ENCODE data around the gene OPRM1.
A peak's percentile ranks its signal among the peaks of the same experiment; 100 is the strongest.

Gene OPRM1

DNA sequence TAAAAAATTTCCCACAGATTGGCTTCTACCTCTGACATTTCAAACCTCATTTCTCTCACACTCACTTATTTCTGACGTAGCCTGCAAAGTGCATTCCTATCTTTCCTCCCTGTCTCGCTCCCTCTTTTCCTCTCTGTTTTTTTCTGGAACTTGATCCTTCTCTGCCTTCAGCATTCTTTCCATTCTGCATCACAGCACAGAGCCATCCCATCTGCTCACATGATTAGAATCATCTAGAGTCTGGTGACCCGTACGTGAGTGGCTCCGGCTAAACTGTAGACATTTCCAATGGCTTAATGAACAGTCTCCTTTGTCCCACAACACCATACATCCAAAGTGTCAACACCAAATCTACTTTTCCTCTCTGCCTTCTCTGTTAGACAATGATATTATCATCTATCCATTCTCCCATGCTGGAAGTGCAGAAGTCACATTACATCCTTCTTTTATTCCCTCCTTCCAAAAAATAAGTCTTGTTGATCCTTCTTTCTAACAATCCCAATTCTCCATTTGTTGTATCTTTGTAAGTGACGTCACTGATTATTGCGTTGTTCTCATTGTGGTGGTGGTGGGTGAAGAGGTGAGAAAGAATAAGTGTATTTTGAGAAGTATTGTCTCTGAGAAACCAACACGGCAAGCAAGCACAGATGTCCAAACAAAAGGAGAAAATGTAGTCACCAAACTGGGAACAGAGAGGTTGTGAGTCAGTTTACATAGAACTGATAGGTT, 41.6 kb downstream of the OPRM1 start:
- no peak for DNase-seq (ENCODE audit: low read depth, low spot score)

DNA sequence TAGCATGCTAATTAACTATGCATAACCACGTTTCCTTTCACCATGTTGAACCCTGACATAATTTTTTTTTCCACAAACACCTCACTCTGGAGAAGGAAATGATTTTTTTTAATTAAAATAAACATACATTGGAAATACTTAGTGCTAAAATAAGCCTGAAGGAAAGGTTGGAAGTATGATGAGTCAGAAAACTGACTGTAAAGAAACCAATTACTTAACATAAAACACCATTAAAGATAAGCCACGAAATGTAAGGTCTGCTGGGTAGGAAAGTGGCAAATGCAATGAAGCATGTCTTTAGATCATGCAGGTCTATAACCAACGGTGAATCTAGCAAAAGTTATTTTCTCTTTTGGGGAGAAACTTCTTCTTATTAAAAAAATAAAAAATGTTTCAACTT, 47.5 kb downstream of the OPRM1 start:
- no peak for DNase-seq (ENCODE audit: low read depth, low spot score)

DNA sequence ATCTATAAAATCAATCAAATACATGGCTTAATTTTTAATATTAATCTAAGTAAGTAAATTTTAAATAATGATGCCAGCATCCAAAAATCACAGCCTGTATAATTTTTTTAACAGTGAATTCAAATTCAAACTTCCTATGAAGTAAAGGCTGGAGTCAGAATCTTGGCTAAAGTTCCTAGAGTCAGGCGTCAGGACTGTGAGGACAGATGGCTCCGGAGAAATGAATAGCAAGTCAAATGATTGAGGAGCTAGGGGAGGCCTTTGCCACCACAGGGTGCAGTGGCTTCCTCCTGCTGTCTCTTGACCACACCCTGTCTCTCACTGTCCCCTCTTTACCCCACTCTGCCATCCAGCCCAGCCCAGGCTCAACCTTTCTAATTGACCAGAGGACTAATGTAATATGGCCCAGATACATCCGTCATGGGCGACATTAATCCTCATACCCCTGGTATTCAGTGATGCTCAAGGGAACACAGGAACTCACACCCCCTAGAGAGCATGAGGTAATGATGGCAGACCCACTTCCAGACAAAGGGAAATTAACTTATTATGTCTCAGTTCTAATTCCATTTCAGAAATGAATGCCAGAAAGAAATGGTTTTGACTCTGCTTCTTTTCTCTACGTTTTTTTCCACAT, 53.4 kb downstream of the OPRM1 start:
- DNase-seq (ENCODE audit: low read depth, low spot score): no peak

DNA sequence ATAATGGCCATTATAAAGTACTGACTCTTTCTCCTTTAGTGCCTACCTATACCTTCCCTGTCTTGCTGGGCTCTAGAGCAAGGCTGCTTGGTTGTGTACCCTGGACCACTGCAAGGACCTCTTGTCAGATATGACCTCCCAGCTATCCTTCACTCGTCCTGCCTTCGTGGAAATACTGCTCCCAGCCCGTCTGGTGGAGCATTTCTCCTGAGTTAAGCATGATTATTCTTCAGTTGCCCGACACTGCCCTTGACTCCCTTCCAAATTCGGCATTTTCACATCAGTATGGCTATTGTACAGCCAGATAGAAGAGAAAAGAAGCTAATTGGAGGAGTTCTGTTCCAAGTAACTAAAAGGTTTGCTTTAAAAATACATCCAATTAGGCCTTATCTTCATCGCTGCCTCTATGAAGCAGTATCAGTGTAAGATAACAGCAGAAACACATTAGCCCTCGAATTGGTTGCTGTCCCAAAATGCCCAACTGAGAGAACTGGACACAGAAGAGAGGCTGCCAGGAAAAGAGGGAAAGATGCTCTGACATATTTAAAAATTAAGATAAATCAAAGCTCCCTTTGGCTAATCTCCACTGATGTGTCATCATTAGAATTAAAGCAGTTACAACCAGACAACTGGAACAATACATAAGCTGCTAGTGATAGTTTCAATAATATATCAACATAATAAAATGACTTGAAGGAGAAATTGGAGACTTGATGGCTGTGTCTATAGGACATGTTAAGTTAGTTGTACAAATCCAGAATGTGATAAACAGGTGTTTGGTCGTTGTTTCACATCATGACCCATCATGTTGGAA, 54.4 kb downstream of the OPRM1 start:
- no peak for DNase-seq (ENCODE audit: low read depth, low spot score)

DNA sequence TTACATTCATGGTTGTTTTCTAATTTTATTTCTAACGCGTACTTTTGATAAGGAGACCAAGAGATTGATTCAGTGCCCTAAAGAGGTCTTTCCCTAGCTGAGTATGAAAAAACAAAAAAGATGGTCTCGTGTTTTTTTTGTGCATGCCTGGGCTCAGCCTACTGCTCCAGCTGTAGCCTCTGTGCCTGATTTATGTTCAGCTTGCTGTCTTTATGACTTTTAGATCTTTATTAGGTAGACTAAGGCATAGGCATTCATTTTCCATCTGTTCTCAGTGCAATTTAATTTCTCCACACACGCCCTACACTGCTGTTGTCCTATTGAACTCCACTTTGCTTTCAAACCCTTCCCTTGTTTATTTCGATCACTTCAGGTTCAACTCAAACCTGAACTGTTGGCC, 56.5 kb downstream of the OPRM1 start:
- no peak for DNase-seq (ENCODE audit: low read depth, low spot score)

DNA sequence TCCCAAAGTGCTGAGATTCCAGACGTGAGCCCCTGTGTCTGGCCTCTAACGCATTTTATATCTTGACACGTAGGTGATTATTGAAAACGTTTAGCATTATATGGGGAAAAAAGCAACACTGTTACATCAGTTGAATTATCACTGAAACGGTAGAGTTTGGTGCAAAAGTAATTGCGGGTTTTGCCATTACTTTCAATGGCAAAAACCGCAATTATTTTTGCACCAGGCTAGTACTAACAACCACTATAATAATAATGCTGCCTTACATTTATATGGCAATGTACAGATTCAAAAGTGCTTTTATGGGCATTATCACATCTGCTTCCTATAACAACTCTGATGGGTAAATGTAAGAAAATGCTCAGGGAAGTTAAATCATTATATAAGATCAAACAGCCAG, 57.3 kb downstream of the OPRM1 start:
- no peak for DNase-seq (ENCODE audit: low read depth, low spot score)

DNA sequence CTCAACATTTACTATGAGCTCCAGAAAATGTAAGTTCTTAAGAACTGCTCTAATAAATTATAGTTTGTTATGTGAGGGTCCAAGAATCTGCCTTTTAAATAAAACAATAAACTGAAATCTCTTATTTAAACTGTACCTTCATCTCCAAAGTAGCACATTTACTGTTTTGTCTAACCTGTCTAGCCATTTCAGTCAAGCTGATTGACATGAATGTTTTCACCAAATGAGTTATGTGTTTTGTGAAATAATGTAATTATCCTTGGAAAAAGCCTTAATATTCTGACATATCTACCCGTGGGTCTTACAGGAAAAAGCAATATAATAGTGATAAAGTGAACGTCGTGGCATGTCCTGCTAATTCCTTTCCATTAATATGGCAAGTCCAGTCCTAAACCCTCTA, 57.8 kb downstream of the OPRM1 start:
- no peak for DNase-seq (ENCODE audit: low read depth, low spot score)

DNA sequence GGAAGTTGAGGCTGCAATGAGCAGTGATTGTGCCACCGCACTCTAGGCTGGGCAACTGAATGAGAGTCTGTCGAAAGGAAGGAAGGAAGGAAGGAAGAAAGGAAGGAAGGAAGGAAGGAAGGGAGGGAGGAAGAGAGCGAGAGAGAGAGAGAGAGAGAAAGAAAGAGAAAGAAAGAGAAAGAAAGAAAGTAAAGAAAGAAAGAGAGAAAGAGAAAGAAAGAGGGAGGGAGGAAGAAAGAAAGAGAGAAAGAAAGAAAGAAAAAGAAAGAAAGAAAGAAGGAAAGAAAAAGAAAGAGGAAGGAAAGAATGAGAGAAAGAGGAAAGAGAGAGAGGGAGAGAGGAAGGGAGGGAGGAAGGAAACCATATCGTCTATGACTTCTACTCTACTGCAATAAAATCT, 60.2 kb downstream of the OPRM1 start:
- DNase-seq (ENCODE audit: low read depth, low spot score): no peak

DNA sequence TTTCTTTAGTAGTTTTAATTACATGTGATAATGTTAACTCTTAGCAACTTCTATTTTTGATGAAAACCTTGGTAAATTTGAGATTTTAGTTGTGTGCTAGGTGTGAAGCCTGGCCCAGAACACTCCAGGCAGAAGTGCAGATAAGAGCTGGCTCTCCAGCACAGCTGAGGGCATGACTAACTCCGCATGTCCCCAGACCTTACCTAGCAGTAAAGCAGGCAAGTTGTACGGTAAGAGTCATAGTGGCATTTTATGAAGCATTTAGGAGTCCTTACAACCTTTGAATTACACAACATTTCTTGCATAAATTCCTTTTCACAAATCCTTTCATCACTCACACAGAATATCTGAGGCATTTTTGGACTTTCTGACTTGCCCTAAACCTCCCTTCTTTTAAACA, 67.2 kb downstream of the OPRM1 start:
- no peak for DNase-seq (ENCODE audit: low read depth, low spot score)

DNA sequence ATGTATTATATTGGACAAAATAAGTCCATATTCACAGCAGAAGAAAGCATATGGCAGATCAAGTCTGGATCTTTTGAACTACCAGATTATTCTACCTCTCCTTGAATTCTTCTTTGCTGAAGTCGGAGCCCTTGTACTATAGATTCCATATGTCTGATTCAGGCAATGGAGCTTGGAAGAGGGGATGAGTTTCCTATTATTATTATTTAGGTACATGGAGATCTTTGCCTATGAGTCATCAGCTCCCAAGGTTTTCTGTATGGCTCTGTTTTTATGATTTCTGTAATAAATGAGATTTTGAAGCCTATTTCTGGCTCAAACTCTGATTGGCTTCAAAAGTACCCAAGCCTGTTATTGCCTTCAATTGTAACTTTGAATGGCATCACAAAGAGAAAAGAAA, 72.0 kb downstream of the OPRM1 start:
- DNase-seq (ENCODE audit: low read depth, low spot score): no peak

DNA sequence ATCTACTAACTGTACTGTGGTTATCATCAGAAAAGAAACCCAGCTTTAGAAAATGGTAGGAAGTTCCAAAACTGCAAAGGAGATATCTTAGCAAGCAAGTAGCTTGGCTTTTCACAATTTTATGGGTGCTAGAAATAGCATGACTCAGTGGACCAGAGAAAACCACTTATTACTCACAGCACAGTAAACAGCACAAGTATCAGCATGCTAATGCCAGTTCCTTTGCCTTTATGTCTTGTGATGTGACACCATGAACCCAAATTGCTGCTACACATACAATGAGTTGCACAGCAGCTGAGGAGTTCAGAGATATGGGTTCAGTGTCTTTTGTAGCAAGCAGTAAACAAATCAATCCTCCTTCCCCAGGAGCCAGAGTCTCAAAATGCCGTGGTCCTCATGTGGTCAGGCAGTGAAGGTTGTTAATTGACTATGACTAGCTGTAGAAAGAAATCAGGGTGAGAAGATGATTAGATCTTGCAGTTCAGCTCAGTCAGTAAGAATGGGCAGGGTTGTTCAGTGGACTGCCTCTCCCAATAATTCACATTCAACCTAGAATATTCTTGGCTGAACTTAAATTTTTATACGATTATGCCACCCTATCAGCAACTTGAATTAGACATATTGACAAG, 73.3 kb downstream of the OPRM1 start:
- DNase-seq (ENCODE audit: low read depth, low spot score): no peak

DNA sequence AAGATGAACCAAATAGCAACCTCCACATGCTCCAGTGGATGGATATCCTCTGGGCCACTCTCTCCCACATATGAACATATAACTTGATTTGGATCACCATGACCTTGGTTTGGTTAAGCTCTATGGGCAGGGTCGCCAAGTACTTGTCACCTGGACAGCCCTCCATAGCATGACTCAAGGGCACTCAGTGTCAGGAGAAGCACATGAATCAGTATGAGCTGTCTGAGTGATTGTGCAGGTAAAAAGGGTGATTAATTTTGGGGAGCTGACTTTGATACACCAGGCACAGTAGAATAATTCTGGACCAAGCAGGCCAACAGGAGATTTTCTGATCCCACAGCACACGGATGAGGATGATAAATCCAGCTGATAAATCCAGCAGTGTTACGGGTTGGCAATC, 74.4 kb downstream of the OPRM1 start:
- DNase-seq (ENCODE audit: low read depth, low spot score): no peak

DNA sequence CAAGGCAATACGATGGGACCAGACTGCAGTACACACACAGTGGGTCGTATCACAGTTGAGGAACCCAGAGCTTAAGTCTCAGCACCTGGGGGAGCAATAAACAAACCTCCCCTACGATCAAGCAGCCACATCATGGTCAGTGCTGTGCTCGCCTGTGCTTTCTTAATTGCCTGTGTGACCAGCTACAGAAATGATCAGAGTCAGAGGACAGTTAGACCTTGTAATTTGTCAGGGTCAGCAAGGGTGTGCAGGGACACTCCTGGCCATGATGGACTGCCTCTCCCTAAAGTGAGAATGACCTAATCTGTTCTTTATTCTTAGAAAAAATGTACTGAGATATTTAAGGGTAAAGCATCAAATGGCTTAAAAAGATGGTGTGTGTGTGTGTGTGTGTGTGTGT, 78.4 kb downstream of the OPRM1 start:
- DNase-seq (ENCODE audit: low read depth, low spot score): no peak

DNA sequence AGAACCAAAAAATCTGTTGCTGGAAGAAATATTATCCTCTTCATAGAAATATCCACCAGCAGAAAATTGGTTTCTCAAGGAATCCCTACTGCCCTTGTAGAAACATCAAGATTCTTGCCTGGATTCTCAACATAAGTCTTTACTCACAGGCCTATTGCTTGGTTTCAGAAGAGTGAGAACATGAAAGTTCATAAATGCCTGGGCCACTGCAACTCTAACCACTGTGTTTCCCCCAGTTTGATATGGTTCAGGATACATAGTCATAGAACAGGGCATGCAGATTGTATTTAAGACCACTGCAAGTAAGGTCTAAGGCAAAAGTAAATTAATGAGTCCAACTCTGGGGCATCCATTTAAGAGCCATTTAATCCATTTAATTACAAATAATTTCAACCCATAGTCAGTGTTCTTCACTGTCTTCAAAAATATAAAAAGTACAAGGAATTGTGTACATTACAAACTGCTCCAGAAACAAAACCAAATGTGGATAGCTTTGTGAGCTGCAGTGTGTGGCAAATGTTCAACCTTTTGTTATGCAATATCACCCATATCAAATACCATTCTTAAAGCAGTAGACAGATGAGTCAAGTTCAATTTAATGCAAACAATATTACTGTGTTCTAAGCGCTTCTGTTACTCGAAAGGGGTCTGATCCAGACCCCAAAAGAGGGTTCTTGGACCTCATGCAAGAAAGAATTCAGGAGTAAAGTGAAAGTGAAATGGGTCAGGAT, 83.3 kb downstream of the OPRM1 start:
- DNase-seq (ENCODE audit: low read depth, low spot score): no peak

DNA sequence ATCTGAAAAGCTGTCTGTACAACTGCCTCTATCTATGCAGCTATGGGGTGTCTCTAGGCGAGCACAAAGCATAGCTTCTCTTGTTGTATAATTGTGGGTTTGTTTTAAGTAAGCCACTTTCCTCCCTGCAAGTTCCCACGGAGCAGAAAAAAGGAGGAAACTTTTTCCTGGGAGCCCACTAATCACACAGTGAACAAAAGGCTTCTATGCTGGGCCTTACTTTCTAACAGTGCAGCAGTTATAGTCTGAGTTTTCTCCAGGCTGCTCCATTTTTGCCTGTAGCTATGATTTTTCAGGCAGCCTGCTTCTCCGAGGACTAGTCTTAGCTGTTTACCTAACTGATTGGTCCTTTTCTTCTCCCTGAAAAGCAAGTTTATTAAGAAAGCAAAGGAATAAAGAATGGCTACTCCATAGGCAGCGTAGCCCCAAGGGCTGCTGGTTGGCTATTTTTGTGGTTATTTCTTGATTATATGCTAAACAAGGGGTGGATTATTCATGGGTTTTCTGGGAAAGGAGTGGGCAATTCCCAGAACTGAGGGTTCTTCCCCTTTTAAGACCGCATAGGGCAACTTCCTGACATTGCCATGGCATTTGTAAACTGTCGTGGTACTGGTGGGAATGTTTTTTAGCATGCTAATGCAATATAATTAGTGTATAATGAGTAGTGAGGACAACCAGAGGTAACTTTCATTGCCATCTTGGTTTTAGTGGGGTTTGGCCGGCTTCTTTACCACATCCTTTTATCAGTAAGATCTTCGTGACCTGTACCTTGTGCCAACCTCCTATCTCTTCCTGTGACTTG, 84.3 kb downstream of the OPRM1 start:
- DNase-seq (ENCODE audit: low read depth, low spot score): no peak

DNA sequence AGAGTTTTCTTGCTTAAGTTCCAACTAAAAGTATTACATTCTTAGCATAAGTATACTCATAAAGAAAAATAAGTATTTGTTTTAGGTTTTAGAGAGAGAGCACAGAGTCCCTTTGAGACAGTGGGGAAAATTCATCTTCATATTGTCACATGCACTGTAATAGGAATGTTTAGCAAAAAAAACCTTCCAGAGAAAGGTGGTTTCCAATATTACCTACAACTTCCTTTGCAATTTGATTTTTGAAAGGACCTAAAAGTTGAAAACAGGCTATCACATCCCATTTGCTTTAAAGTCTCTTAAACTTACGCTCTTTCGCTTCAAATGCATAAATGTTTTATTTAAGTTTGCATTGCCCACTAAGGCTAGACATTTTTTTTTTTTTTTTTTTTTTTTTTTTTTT, 86.4 kb downstream of the OPRM1 start:
- DNase-seq (ENCODE audit: low read depth, low spot score): no peak

DNA sequence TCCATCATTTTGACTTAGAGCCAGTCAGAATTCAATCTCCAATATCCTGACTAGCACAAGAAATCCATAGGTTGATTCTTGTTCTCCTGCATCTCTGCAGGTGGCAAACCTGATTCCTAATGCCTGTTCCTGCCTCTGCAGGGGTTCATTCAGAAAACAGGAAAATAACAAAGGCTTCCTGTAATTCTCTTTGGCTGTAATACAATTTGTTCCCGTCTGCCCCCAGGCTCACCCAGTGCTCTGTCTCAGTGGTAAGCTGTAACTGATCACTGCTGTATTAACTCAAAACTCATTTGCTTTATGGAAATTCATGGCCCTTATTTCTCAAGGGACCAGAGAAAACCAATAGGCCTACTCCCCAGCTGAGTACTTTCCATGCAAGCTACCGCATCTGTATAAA, 88.6 kb downstream of the OPRM1 start:
- DNase-seq (ENCODE audit: low read depth, low spot score): peak; percentile 24

DNA sequence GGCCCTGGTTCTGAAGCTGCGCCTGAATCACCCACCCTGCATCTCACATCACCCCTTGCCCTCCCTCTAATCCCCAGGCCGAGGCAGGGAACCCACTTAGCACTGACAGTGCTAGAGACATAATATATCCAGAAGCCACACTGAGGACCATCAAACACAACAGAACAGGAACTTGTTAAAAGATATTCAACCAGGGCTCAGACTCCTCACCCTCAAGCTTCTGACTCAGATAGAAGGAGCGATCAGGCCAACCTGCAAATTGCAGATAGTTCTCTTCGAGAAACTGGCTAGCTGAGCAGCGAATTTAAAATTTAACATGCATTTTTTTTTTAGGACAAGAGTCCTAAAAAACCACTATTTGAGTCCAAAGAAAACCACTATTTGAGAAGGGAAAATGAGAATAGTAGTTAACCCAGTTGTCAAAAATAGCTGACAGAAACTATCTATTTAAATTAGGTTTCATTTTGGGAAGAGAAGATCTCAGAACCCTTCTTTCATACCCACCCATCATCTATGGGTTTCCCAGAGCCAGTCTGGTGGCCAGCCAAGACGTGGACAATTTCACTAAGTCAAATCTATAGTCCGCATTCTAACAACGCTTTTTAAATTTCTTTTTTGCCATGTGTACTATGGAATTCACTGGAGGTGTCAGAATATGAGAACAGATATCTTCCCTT, 95.6 kb downstream of the OPRM1 start:
- DNase-seq (ENCODE audit: low read depth, low spot score): no peak

DNA sequence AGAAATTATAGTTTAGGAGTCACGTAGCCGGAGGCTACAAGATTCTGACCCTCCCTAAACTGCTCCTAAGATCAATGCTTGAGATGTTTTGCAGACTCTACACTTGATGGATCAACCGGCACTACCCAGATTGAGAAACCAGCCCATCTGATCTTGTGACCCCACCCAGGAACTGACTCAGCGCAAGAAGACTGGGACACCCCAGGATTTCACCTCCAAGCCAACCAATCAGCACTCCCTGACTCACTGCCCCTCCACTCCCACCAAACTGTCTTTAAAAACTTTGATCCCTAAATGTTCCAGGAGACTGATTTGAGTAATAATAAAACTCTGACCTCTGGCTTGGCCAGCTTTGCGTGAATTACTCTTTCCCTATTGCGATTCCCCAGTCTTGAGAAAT, 99.8 kb downstream of the OPRM1 start:
- no peak for DNase-seq (ENCODE audit: low read depth, low spot score)

DNA sequence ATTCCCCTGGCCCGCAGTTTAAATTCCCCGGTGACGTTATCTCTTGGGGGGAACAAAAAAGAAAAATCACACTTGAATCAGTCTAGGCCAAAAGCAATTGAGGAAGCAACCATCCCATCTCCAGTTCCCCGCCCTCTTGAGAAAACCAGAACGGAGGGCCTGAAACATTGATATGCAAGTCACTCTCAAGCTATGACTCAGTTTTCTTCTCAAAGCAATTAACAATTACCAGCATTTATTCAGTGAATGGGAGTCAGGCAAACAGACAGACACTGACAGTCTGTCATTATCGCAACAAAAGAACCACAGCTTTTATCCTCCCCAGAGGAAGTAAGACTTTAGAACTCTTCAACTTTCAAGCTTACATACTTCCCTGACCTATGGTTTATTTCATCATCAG, 100.9 kb downstream of the OPRM1 start:
- DNase-seq (ENCODE audit: low read depth, low spot score): no peak
